Body of pancreas (tissue), 4 donors: ENCODE data around the gene ASXL1.

ENCODE experiments used
- CTCF ChIP-seq, 7 experiments: fragments of 450-650 bp in 4 of 7; fragments of 200-600 bp in 3 of 7; sonication (generic) in 3 of 7; IDR thresholded peaks; one replicate each; pipeline ENCODE4 v1.5.1; 2016 to 2019; ENCODE audit warnings: antibody characterized with exemption in 7 of 7
- POLR2A ChIP-seq, 3 donors: fragments of 450-650 bp; IDR thresholded peaks; one replicate each; pipeline ENCODE4 v1.6.1; 2016; ENCODE audit warnings: antibody characterized with exemption in 3 of 3, mild to moderate bottlenecking in 2 of 3

- TF ChIP-seq CTCF (IDR thresholded peaks at IDR 0.05) (no peak), POLR2A (IDR thresholded peaks at IDR 0.05) (no peak)
These were observed 12.8 kb downstream of the ASXL1 start for GRCh38 chr20:32370897-32371296.
